HEK293 (cell line): Measurements from ENCODE around the gene CXCL17.

Experiments
- CTCF ChIA-PET: fragments of 350-600 bp; formaldehyde crosslinking; extraction: SDS; loops from one replicate; lab custom pipeline; 2021; ENCODE audit warnings: antibody characterized with exemption; lab: Yijun Ruan, JAX
- POLR2A ChIA-PET: fragments of 300-600 bp; formaldehyde crosslinking; extraction: SDS; loops from one replicate; lab custom pipeline; 2020; ENCODE audit warnings: antibody characterized with exemption, inconsistent platforms; lab: Yijun Ruan, JAX
- H3K27ac ChIP-seq: fragments of 200-500 bp; sonication (Bioruptor generic); 2 replicates; pipeline ENCODE4 v1.5.1; 2014; ENCODE audit warnings: low read depth, low read length, control low read depth, inconsistent platforms; ENCODE audit errors: extremely low read depth
- H3K36me3 ChIP-seq, 2 experiments: fragments of 200-500 bp in 1 of 2; sonication (Bioruptor generic) in 1 of 2; 1 replicate in 1 of 2; 2 replicates in 1 of 2; pipeline ENCODE4 v1.5.1; 2014 to 2017; ENCODE audit warnings: inconsistent platforms in 2 of 2, low read length in 2 of 2; ENCODE audit not compliant: control insufficient read depth in 2 of 2, insufficient read depth in 1 of 2
- H3K4me1 ChIP-seq: fragments of 200-500 bp; sonication (Bioruptor generic); 2 replicates; pipeline ENCODE4 v1.5.1; 2014; ENCODE audit warnings: mild to moderate bottlenecking, low read length, inconsistent platforms; ENCODE audit not compliant: control insufficient read depth, insufficient read depth
- H3K4me3 ChIP-seq: 2 replicates; pipeline ENCODE4 v1.5.1; 2011; ENCODE audit warnings: low read depth, mild to moderate bottlenecking, control low read depth, low read length, moderate library complexity
- H3K9me3 ChIP-seq: fragments of 200-500 bp; sonication (Bioruptor generic); 2 replicates; pipeline ENCODE4 v1.5.1; 2014; ENCODE audit warnings: low read depth, low read length, inconsistent platforms; ENCODE audit not compliant: control insufficient read depth, insufficient read depth
- GLIS1 ChIP-seq: fragments of 450-650 bp; formaldehyde crosslinking; IDR thresholded peaks from 2 replicates; pipeline ENCODE4 v1.5.1; 2016; ENCODE audit warnings: missing biosample characterization, missing genetic modification characterization
- HOXA7 ChIP-seq: sonication (generic); formaldehyde crosslinking; IDR thresholded peaks from 2 replicates; pipeline ENCODE4 v1.8.1; 2022; ENCODE audit warnings: missing genetic modification reagents, borderline replicate concordance
- HOXD13 ChIP-seq: sonication (generic); formaldehyde crosslinking; IDR thresholded peaks from 2 replicates; pipeline ENCODE4 v1.8.0; 2022; ENCODE audit warnings: missing genetic modification reagents, borderline replicate concordance
- MYNN ChIP-seq: fragments of 450-650 bp; formaldehyde crosslinking; IDR thresholded peaks from 2 replicates; pipeline ENCODE4 v1.5.1; 2016; ENCODE audit warnings: missing biosample characterization, missing genetic modification characterization, borderline replicate concordance
- PRDM1 ChIP-seq: fragments of 450-650 bp; formaldehyde crosslinking; IDR thresholded peaks from 2 replicates; pipeline ENCODE4; 2016; ENCODE audit warnings: missing biosample characterization, missing genetic modification characterization
- SP2 ChIP-seq: fragments of 450-650 bp; formaldehyde crosslinking; IDR thresholded peaks from 2 replicates; pipeline ENCODE4 v1.5.1; 2016; ENCODE audit warnings: missing biosample characterization, missing genetic modification characterization
- ZBTB17 ChIP-seq: fragments of 450-650 bp; formaldehyde crosslinking; IDR thresholded peaks from 2 replicates; pipeline ENCODE4 v1.5.1; 2016; ENCODE audit warnings: missing biosample characterization, missing genetic modification characterization
- ZFP69B ChIP-seq: fragments of 450-650 bp; formaldehyde crosslinking; IDR thresholded peaks from 2 replicates; pipeline ENCODE4 v1.5.1; 2016; ENCODE audit warnings: missing biosample characterization, missing genetic modification characterization
- ZNF155 ChIP-seq: fragments of 450-650 bp; formaldehyde crosslinking; IDR thresholded peaks from 2 replicates; pipeline ENCODE4 v1.5.1; 2016; ENCODE audit warnings: missing biosample characterization, missing genetic modification characterization
- ZNF174 ChIP-seq: fragments of 450-650 bp; formaldehyde crosslinking; IDR thresholded peaks from 2 replicates; pipeline ENCODE4 v1.5.0; 2017; ENCODE audit warnings: missing biosample characterization, mild to moderate bottlenecking, missing genetic modification characterization
- ZNF202 ChIP-seq: fragments of 450-650 bp; formaldehyde crosslinking; IDR thresholded peaks from 2 replicates; pipeline ENCODE4 v1.5.1; 2016; ENCODE audit warnings: missing biosample characterization, missing genetic modification characterization, borderline replicate concordance
- ZNF214 ChIP-seq: fragments of 450-650 bp; formaldehyde crosslinking; IDR thresholded peaks from 2 replicates; pipeline ENCODE4 v1.5.1; 2017; ENCODE audit warnings: missing biosample characterization, mild to moderate bottlenecking, missing genetic modification characterization, borderline replicate concordance
- ZNF23 ChIP-seq: fragments of 450-650 bp; formaldehyde crosslinking; IDR thresholded peaks from 2 replicates; pipeline ENCODE4 v1.5.1; 2016; ENCODE audit warnings: missing biosample characterization, missing genetic modification characterization, borderline replicate concordance
- ZNF248 ChIP-seq: fragments of 450-650 bp; formaldehyde crosslinking; IDR thresholded peaks from 2 replicates; pipeline ENCODE4 v1.5.1; 2017; ENCODE audit warnings: missing biosample characterization, missing genetic modification characterization
- ZNF26 ChIP-seq: fragments of 450-650 bp; formaldehyde crosslinking; IDR thresholded peaks from 2 replicates; pipeline ENCODE4 v1.5.1; 2016; ENCODE audit warnings: missing biosample characterization, missing genetic modification characterization
- ZNF280D ChIP-seq: fragments of 450-650 bp; formaldehyde crosslinking; IDR thresholded peaks from 2 replicates; pipeline ENCODE4 v1.5.1; 2016; ENCODE audit warnings: missing biosample characterization, missing genetic modification characterization
- ZNF37A ChIP-seq: fragments of 450-650 bp; IDR thresholded peaks from 2 replicates; pipeline ENCODE4 v1.5.1; 2018; ENCODE audit warnings: missing biosample characterization, missing genetic modification characterization
- ZNF48 ChIP-seq: fragments of 450-650 bp; formaldehyde crosslinking; IDR thresholded peaks from 2 replicates; pipeline ENCODE4 v1.5.1; 2016; ENCODE audit warnings: missing biosample characterization, missing genetic modification characterization
- ZNF513 ChIP-seq: fragments of 450-650 bp; IDR thresholded peaks from 2 replicates; pipeline ENCODE4 v1.5.1; 2018; ENCODE audit warnings: missing biosample characterization, missing genetic modification characterization
- ZNF514 ChIP-seq: fragments of 450-650 bp; formaldehyde crosslinking; IDR thresholded peaks from 2 replicates; pipeline ENCODE4 v1.5.1; 2016; ENCODE audit warnings: missing biosample characterization, missing genetic modification characterization
- ZNF518A ChIP-seq: fragments of 450-650 bp; formaldehyde crosslinking; conservative IDR thresholded peaks from 2 replicates; pipeline ENCODE4 v1.5.1; 2016; ENCODE audit warnings: low read depth, missing biosample characterization, missing genetic modification characterization
- ZNF571 ChIP-seq: fragments of 450-650 bp; formaldehyde crosslinking; IDR thresholded peaks from 2 replicates; pipeline ENCODE4 v1.5.0; 2017; ENCODE audit warnings: missing biosample characterization, missing genetic modification characterization
- ZNF658 ChIP-seq: fragments of 450-650 bp; formaldehyde crosslinking; IDR thresholded peaks from 2 replicates; pipeline ENCODE4; 2016; ENCODE audit warnings: missing biosample characterization, missing genetic modification characterization
- ZNF670 ChIP-seq: fragments of 450-650 bp; formaldehyde crosslinking; IDR thresholded peaks from 2 replicates; pipeline ENCODE4 v1.5.1; 2016; ENCODE audit warnings: missing biosample characterization, missing genetic modification characterization, low read depth
- ZNF704 ChIP-seq: fragments of 450-650 bp; formaldehyde crosslinking; IDR thresholded peaks from 2 replicates; pipeline ENCODE4 v1.5.1; 2016; ENCODE audit warnings: missing biosample characterization, missing genetic modification characterization
- ZNF768 ChIP-seq: fragments of 450-650 bp; formaldehyde crosslinking; IDR thresholded peaks from 2 replicates; pipeline ENCODE4 v1.5.1; 2018; ENCODE audit warnings: missing biosample characterization, mild to moderate bottlenecking, missing genetic modification characterization
- ZNF776 ChIP-seq: fragments of 450-650 bp; formaldehyde crosslinking; IDR thresholded peaks from 2 replicates; pipeline ENCODE4 v1.5.0; 2017; ENCODE audit warnings: missing biosample characterization, missing genetic modification characterization, borderline replicate concordance

The CXCL17 gene

GRCh38 chr19:42455621-42456081, 12.9 kb upstream of the CXCL17 start:
- H3K36me3 ChIP-seq = no peaks in the 10 kb centered on the region
- H3K27ac ChIP-seq = no peak overlapping the region
- POLR2A ChIA-PET = interaction anchor here (0.8 kb wide), 1 partner anchor 52 kb away, joined by 3 read pairs; no protein-coding TSS in a partner anchor
- no peaks in the 10 kb centered on the region for H3K9me3 ChIP-seq
- peaks cover 3% of the 10 kb centered on the region; the same call in 1 of the 2 replicates for H3K4me1 ChIP-seq
- CTCF ChIA-PET = interaction anchor here (0.6 to 4.5 kb wide), 15 partner anchors 14 to 648 kb away, joined by 3 to 51 read pairs (median 4); partner anchors contain the start of gene CEACAM1
- H3K4me3 ChIP-seq = no peak overlapping the region
- no peak for TF ChIP-seq ZNF571 (tag by site-specific recombination)
- no peak for TF ChIP-seq MYNN (tag by site-specific recombination)
- TF ChIP-seq HOXD13 (CRISPR knock-in tag) = no peak
- TF ChIP-seq ZNF518A (tag by site-specific recombination) = no peak
- peak; percentile 18; the same call in 1 of the 2 replicates for TF ChIP-seq PRDM1 (tag by site-specific recombination)
- TF ChIP-seq ZNF248 = no peak
- TF ChIP-seq ZNF280D (tag by site-specific recombination) = no peak
- TF ChIP-seq ZNF776 = no peak
- no peak for TF ChIP-seq ZNF48 (tag by site-specific recombination)
- TF ChIP-seq ZNF214 (tag by site-specific recombination) = no peak
- TF ChIP-seq ZNF670 (tag by site-specific recombination) = no peak
- TF ChIP-seq HOXA7 = no peak
- TF ChIP-seq GLIS1 (tag by site-specific recombination) = no peak
- TF ChIP-seq ZNF37A = no peak
- no peak for TF ChIP-seq ZNF658
- no peak for TF ChIP-seq ZNF202 (tag by site-specific recombination)
- no peak for TF ChIP-seq ZNF513
- TF ChIP-seq ZNF23 (tag by site-specific recombination) = no peak
- TF ChIP-seq ZFP69B (tag by site-specific recombination) = peak; percentile 63; the same call in 1 of the 2 replicates
- TF ChIP-seq ZNF768 (tag by site-specific recombination) = no peak
- no peak; the same call in 1 of the 2 replicates for TF ChIP-seq SP2
- TF ChIP-seq ZNF155 (tag by site-specific recombination) = no peak
- no peak for TF ChIP-seq ZNF514 (tag by site-specific recombination)
- no peak for TF ChIP-seq ZNF704 (tag by site-specific recombination)
- no peak for TF ChIP-seq ZNF26
- TF ChIP-seq ZNF174 = no peak
- TF ChIP-seq ZBTB17 (tag by site-specific recombination) = no peak
